Measurements from ENCODE around the gene ABLIM1. TPM values are rescaled to one million over a fixed set of nuclear protein-coding genes. Genes with fewer than 3 reads are reported as not detected.

The ABLIM1 gene
- total RNA-seq, 1 experiment from 2014 or later, result 274 TPM

GRCh38 chr10:114618722-114619121 lies 39.4 kb downstream of the ABLIM1 start:
- Histone ChIP-seq H3K4me3 (ENCODE audit: low read depth in 2 of 2, low read length in 2 of 2) (no peak overlapping the region), H3K27ac (ENCODE audit: low read length) (peak overlapping the region; percentile 36; the same call in 1 of the 2 replicates), H3K36me3 (ENCODE audit: control insufficient read depth, insufficient read depth, low read length) (no peaks in the 10 kb centered on the region; the same call in 1 of the 2 replicates), H3K9me3 (ENCODE audit: control insufficient read depth, insufficient read depth, low read depth, low read length) (no peaks in the 10 kb centered on the region), H3K27me3 (ENCODE audit: control insufficient read depth, insufficient read depth, low read length) (no peaks in the 10 kb centered on the region), H3K4me1 (ENCODE audit: control insufficient read depth, insufficient read depth, low read length) (peaks cover 73% of the 10 kb centered on the region)
- CTCF ChIA-PET, result no interaction called here
- BruUV-seq (replicated peaks), result no TSS peak
- intact Hi-C loops (cut with micrococcal nuclease; ENCODE audit: unreplicated experiment), result no loop called here
- ATAC-seq (no peak), DNase-seq (ENCODE audit: low read depth, low spot score) (no peak)
- in situ Hi-C loops (cut with HindIII; ENCODE audit: low pct_unique_long_range_greater_than_20kb, low sequenced_read_pairs), result no loop called here
- POLR2A ChIA-PET, result interaction anchor here (1.0 kb wide), 1 partner anchor 12 kb away, joined by 4 read pairs; no protein-coding TSS in a partner anchor
- TF ChIP-seq CTCF (IDR thresholded peaks at IDR 0.05) (no peak), POLR2AphosphoS5 (IDR thresholded peaks at IDR 0.05; ENCODE audit: low read depth, low read length) (no peak), REST (IDR thresholded peaks at IDR 0.05; ENCODE audit: insufficient read depth in 1 of 2, low read depth in 2 of 2, low read length in 1 of 2) (no peak), TCF7L2 (IDR thresholded peaks at IDR 0.05; ENCODE audit: low read depth, low read length) (no peak), SIN3A (IDR thresholded peaks at IDR 0.05; ENCODE audit: borderline replicate concordance, insufficient read depth, low read depth, low read length) (no peak)

GRCh38 chr10:114616516-114616915 lies 41.6 kb downstream of the ABLIM1 start:
- Histone ChIP-seq H3K27me3 (ENCODE audit: control insufficient read depth, insufficient read depth, low read length) (no peaks in the 10 kb centered on the region), H3K9me3 (ENCODE audit: control insufficient read depth, insufficient read depth, low read depth, low read length) (no peaks in the 10 kb centered on the region), H3K27ac (ENCODE audit: low read length) (peak overlapping the region; percentile 51), H3K36me3 (ENCODE audit: control insufficient read depth, insufficient read depth, low read length) (no peaks in the 10 kb centered on the region; the same call in 1 of the 2 replicates), H3K4me1 (ENCODE audit: control insufficient read depth, insufficient read depth, low read length) (peaks cover 74% of the 10 kb centered on the region), H3K4me3 (ENCODE audit: low read depth in 2 of 2, low read length in 2 of 2) (no peak overlapping the region)
- POLR2A ChIA-PET, result no interaction called here
- DNase-seq (ENCODE audit: low read depth, low spot score), result no peak
- intact Hi-C loops (cut with micrococcal nuclease; ENCODE audit: unreplicated experiment), result no loop called here
- CTCF ChIA-PET, result interaction anchor here (1.4 kb wide), 1 partner anchor 62 kb away, joined by 3 read pairs; no protein-coding TSS in a partner anchor
- ATAC-seq, result 0 out of 2 replicates have a peak, but pooled peaks have one; percentile 5
- in situ Hi-C loops (cut with HindIII; ENCODE audit: low pct_unique_long_range_greater_than_20kb, low sequenced_read_pairs), result no loop called here
- BruUV-seq (replicated peaks), result no TSS peak
- TF ChIP-seq REST (IDR thresholded peaks at IDR 0.05; ENCODE audit: insufficient read depth in 1 of 2, low read depth in 2 of 2, low read length in 1 of 2) (no peak), CTCF (IDR thresholded peaks at IDR 0.05) (no peak), TCF7L2 (IDR thresholded peaks at IDR 0.05; ENCODE audit: low read depth, low read length) (no peak), POLR2AphosphoS5 (IDR thresholded peaks at IDR 0.05; ENCODE audit: low read depth, low read length) (no peak), SIN3A (IDR thresholded peaks at IDR 0.05; ENCODE audit: borderline replicate concordance, insufficient read depth, low read depth, low read length) (no peak)

Data from Panc1 (cell line).